ENCODE measurements around the gene EPN2. TPM values are rescaled to one million over a fixed set of nuclear protein-coding genes. Genes with fewer than 3 reads are reported as not detected.
A peak's percentile ranks its signal among the peaks of the same experiment; 100 is the strongest.

EPN2 gene
- total and polyA plus RNA-seq, 2 experiments from 2014 or later, result 19.0 to 35.9 TPM

- peaks cover 5% of the 10 kb centered on the region for H4K20me1 ChIP-seq (ENCODE audit: insufficient read depth, poor library complexity, severe bottlenecking)
- H3K9me3 ChIP-seq (ENCODE audit: low read depth), result no peaks in the 10 kb centered on the region
- TF ChIP-seq EZH2phosphoT487 (IDR thresholded peaks at IDR 0.05; ENCODE audit: low read depth, severe bottlenecking, unreplicated experiment) (no peak), EZH2 (IDR thresholded peaks at IDR 0.05; ENCODE audit: borderline replicate concordance) (no peak), CTCF (IDR thresholded peaks at IDR 0.05; ENCODE audit: poor library complexity) (no peak)
- H3K27me3 ChIP-seq, result no peaks in the 10 kb centered on the region
- H3K27ac ChIP-seq, result peak overlapping the region; percentile 93
- H3K36me3 ChIP-seq (replicated peaks; ENCODE audit: insufficient read depth, low read depth), result no peaks in the 10 kb centered on the region
- H3K4me1 ChIP-seq (ENCODE audit: insufficient read depth), result peaks cover 9% of the 10 kb centered on the region
- no peaks in the 10 kb centered on the region for H3K9me2 ChIP-seq (replicated peaks; ENCODE audit: insufficient read depth)
- H2AFZ ChIP-seq, result peak overlapping the region; percentile 97
- peak overlapping the region; percentile 93 for H3K4me2 ChIP-seq
- peak; percentile 70 for DNase-seq (ENCODE audit: low spot score)
- peaks cover 52% of the 10 kb centered on the region for H3K79me2 ChIP-seq
- WGBS (ENCODE audit: low lambda C conversion rate, missing lambda C conversion rate), result 2% methylated on average over 13 of the region's 60 CpGs
- H3K4me3 ChIP-seq, result peak overlapping the region; percentile 99
Measured at GRCh38 chr17:19237389-19238166, 412 bp downstream of the EPN2 start.

GRCh38 chr17:19238167-19238505 is 970 bp downstream of the EPN2 start:
- Histone ChIP-seq H3K4me2 (peak overlapping the region; percentile 93), H3K9me2 (replicated peaks; ENCODE audit: insufficient read depth) (no peaks in the 10 kb centered on the region), H3K79me2 (peaks cover 58% of the 10 kb centered on the region), H4K20me1 (ENCODE audit: insufficient read depth, poor library complexity, severe bottlenecking) (peaks cover 8% of the 10 kb centered on the region), H3K4me1 (ENCODE audit: insufficient read depth) (peaks cover 9% of the 10 kb centered on the region), H3K36me3 (replicated peaks; ENCODE audit: insufficient read depth, low read depth) (no peaks in the 10 kb centered on the region), H2AFZ (peak overlapping the region; percentile 97), H3K9me3 (ENCODE audit: low read depth) (no peaks in the 10 kb centered on the region), H3K27ac (peak overlapping the region; percentile 93), H3K27me3 (no peaks in the 10 kb centered on the region), H3K4me3 (peak overlapping the region; percentile 99)
- DNase-seq (ENCODE audit: low spot score), result peak; percentile 63
- TF ChIP-seq EZH2phosphoT487 (IDR thresholded peaks at IDR 0.05; ENCODE audit: low read depth, severe bottlenecking, unreplicated experiment), result no peak
- no peak for TF ChIP-seq CTCF (IDR thresholded peaks at IDR 0.05; ENCODE audit: poor library complexity)
- TF ChIP-seq EZH2 (IDR thresholded peaks at IDR 0.05; ENCODE audit: borderline replicate concordance), result no peak
- 3% methylated on average over 20 of the region's 21 CpGs for WGBS (ENCODE audit: low lambda C conversion rate, missing lambda C conversion rate)

GRCh38 chr17:19239544-19239943 is 2.4 kb downstream of the EPN2 start:
- H3K79me2 ChIP-seq, result peaks cover 70% of the 10 kb centered on the region
- 65% methylated on average over 6 of the region's 6 CpGs for WGBS (ENCODE audit: low lambda C conversion rate, missing lambda C conversion rate)
- no peak overlapping the region for H3K4me3 ChIP-seq
- no peaks in the 10 kb centered on the region for H3K36me3 ChIP-seq (replicated peaks; ENCODE audit: insufficient read depth, low read depth)
- no peak for DNase-seq (ENCODE audit: low spot score)
- no peak for TF ChIP-seq CTCF (IDR thresholded peaks at IDR 0.05; ENCODE audit: poor library complexity)
- TF ChIP-seq EZH2phosphoT487 (IDR thresholded peaks at IDR 0.05; ENCODE audit: low read depth, severe bottlenecking, unreplicated experiment), result no peak
- TF ChIP-seq EZH2 (IDR thresholded peaks at IDR 0.05; ENCODE audit: borderline replicate concordance), result no peak
- peak overlapping the region; percentile 93 for H3K4me2 ChIP-seq
- peaks cover 12% of the 10 kb centered on the region for H4K20me1 ChIP-seq (ENCODE audit: insufficient read depth, poor library complexity, severe bottlenecking)
- H3K4me1 ChIP-seq (ENCODE audit: insufficient read depth), result peaks cover 9% of the 10 kb centered on the region
- H3K27me3 ChIP-seq, result no peaks in the 10 kb centered on the region
- no peaks in the 10 kb centered on the region for H3K9me3 ChIP-seq (ENCODE audit: low read depth)
- H2AFZ ChIP-seq, result no peak overlapping the region
- no peaks in the 10 kb centered on the region for H3K9me2 ChIP-seq (replicated peaks; ENCODE audit: insufficient read depth)
- H3K27ac ChIP-seq, result no peak overlapping the region

Measured in hepatocyte (in vitro differentiated cells).